ENCODE measurements around the gene DFFB. TPM values are rescaled to one million over a fixed set of nuclear protein-coding genes. Genes with fewer than 3 reads are reported as not detected.

DFFB gene
- total RNA-seq, 1 donor from 2014 or later = 15.8 TPM

DNA sequence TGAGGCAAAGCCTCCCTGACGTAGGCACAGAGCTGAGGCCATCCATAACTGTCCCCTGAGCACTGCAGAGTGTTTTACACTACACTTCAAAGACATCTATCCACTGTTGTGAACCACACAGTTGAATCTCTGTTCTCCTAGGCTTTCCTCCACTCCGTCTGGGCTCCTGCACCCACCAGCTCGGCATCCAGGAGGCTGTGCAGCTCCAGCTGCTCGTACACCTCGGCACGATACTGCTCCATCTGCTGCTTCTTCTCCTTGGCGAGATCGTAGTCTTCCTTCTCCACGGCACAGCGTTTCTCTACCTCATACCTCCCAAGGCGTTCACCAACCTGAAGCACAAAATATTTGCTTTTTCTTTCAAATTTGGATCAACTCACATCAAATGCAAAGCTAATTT lies 18.5 kb upstream of the DFFB start:
- Mint-ChIP-seq H3K27ac (no peak overlapping the region), H3K4me1 (ENCODE audit: low read depth) (no peaks in the 10 kb centered on the region), H3K27me3 (ENCODE audit: insufficient read depth) (no peaks in the 10 kb centered on the region), H3K4me3 (no peak overlapping the region), H3K9me3 (peaks cover 7% of the 10 kb centered on the region), H3K36me3 (ENCODE audit: low read depth) (peaks cover 67% of the 10 kb centered on the region)
- no peak for DNase-seq (ENCODE audit: low spot score)
- intact Hi-C loops (cut with micrococcal nuclease) = no loop called here

DNA sequence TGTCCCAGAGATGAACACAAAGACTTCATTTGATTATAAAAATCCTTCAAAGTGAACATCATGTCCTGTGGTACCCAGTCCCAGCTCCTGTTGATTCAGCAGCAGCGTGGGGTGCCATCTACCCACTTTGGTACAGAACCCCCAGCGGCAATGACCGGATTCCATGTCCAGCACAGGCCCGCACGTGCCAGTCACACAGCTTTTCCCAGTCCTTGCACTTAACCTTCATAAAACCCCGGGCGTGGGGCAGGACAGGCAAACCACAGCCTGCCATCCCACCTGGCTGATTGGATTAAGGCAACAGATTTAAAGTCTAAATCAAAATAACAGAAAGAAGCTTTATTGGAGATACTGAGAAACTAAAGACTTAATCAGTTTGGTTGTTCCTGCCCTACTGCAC lies 15.8 kb upstream of the DFFB start:
- no peak overlapping the region for H3K27ac Mint-ChIP-seq
- H3K27me3 Mint-ChIP-seq (ENCODE audit: insufficient read depth) = no peaks in the 10 kb centered on the region
- intact Hi-C loops (cut with micrococcal nuclease) = no loop called here
- no peaks in the 10 kb centered on the region for H3K4me1 Mint-ChIP-seq (ENCODE audit: low read depth)
- no peak overlapping the region for H3K4me3 Mint-ChIP-seq
- no peak for DNase-seq (ENCODE audit: low spot score)
- peaks cover 61% of the 10 kb centered on the region for H3K36me3 Mint-ChIP-seq (ENCODE audit: low read depth)
- H3K9me3 Mint-ChIP-seq = peaks cover 7% of the 10 kb centered on the region

DNA sequence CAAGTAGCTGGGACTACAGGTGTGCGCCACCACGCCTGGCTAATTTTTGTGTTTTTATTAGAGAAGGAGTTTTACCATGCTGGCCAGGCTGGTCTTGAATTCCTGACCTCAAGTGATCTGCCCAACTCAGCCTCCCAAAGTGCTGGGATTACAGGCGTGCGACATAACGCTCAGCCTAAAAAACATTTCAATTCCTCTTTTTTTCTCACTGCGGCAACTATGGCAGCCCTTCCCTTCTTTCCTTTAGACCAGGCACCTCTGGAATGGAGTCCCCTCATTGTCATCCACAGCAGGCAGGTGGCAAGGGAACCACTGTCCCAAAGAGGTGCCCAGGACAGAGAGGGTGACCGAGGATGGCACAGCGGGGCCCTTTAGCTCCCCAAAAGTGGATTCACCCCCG lies 14.4 kb upstream of the DFFB start:
- H3K4me1 Mint-ChIP-seq (ENCODE audit: low read depth) = no peaks in the 10 kb centered on the region
- H3K9me3 Mint-ChIP-seq = no peaks in the 10 kb centered on the region
- peaks cover 52% of the 10 kb centered on the region for H3K36me3 Mint-ChIP-seq (ENCODE audit: low read depth)
- no peak overlapping the region for H3K27ac Mint-ChIP-seq
- no peaks in the 10 kb centered on the region for H3K27me3 Mint-ChIP-seq (ENCODE audit: insufficient read depth)
- intact Hi-C loops (cut with micrococcal nuclease) = no loop called here
- no peak overlapping the region for H3K4me3 Mint-ChIP-seq
- DNase-seq (ENCODE audit: low spot score) = no peak

DNA sequence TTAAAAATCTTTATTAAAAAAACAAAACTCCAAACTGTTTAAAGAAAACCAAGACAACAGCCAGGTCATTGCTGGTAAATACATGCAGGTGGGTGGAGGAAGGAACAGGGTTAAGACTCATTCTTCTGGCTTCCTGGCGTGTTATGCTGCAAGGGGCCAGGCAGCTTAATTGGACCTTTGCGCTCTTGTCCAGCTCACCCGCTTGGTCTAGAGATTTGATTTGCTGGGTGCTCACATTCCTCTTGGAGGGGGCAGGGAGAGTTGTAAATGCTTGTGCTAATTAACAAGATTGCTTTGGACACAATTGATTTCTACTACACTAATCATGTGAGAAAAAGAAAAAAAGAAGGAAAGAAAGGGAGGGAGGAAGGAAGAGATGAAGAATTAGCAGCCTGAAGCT lies 10.7 kb upstream of the DFFB start:
- Mint-ChIP-seq H3K4me1 (ENCODE audit: low read depth) (no peaks in the 10 kb centered on the region), H3K36me3 (ENCODE audit: low read depth) (peaks cover 31% of the 10 kb centered on the region), H3K27ac (no peak overlapping the region), H3K9me3 (no peaks in the 10 kb centered on the region), H3K4me3 (no peak overlapping the region), H3K27me3 (ENCODE audit: insufficient read depth) (no peaks in the 10 kb centered on the region)
- intact Hi-C loops (cut with micrococcal nuclease) = no loop called here
- no peak for DNase-seq (ENCODE audit: low spot score)

DNA sequence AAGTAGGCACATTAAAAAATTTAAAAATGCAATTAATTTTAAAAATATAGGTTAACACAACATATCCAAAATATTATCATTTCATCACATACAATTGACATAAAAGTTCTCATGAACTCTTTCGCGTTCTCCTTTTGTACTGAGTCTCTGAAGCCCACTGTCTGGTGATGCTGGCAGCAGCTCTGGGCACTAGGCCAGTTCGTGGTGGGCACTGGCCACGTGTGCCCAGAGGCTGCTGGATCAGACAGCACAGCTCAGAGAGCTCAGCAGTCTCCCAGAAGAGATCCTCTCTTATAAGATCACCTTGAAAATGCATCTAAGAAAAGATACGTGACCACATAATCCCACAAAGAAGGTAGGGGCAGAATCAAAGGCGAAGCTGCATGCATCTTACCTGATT lies 10.2 kb upstream of the DFFB start:
- Mint-ChIP-seq H3K36me3 (ENCODE audit: low read depth) (peaks cover 28% of the 10 kb centered on the region), H3K9me3 (no peaks in the 10 kb centered on the region), H3K4me1 (ENCODE audit: low read depth) (no peaks in the 10 kb centered on the region), H3K4me3 (no peak overlapping the region), H3K27ac (no peak overlapping the region), H3K27me3 (ENCODE audit: insufficient read depth) (no peaks in the 10 kb centered on the region)
- DNase-seq (ENCODE audit: low spot score) = no peak
- intact Hi-C loops (cut with micrococcal nuclease) = no loop called here

DNA sequence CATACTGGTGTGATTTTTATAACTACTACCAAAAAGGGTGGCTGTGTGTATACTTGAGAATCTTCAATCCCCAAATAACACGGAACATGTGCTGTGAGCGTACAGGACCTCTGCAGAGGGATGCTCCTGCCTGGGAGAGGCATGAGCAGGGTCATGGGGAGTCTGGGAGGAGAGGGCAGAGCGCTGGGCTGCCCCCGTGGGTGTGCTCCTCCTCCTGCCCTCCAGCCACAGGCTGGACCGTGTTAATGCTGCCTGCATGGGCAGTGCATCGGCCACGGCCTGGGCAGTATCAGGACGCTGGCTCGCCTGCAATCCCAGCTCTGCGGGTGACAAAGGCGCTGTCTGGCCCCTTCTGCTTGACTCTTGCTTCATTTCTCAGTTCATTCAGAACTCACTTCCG lies 6.4 kb upstream of the DFFB start:
- Mint-ChIP-seq H3K4me3 (no peak overlapping the region), H3K9me3 (no peaks in the 10 kb centered on the region), H3K36me3 (ENCODE audit: low read depth) (peaks cover 13% of the 10 kb centered on the region), H3K4me1 (ENCODE audit: low read depth) (peaks cover 4% of the 10 kb centered on the region), H3K27me3 (ENCODE audit: insufficient read depth) (no peaks in the 10 kb centered on the region), H3K27ac (no peak overlapping the region)
- intact Hi-C loops (cut with micrococcal nuclease) = no loop called here
- no peak for DNase-seq (ENCODE audit: low spot score)

DNA sequence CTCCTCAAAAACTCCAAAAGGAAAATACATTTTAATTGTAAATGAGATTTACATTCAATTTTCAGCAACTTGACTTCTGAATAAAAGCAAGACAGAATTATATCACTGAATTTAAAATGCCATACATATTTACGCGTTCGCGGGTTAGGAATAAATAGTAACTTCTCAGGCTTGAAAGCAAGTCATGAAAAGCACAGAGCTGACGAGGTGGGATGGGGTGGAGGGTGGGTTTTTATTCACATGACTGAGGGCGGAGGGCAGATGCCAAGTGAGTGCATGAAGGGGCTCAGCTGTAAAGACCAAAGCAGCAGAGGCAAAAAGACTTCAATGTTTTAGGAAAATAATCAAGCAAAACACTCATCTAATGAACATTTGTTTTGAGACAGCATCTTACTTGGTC lies 6.0 kb upstream of the DFFB start:
- no peak overlapping the region for H3K27ac Mint-ChIP-seq
- H3K9me3 Mint-ChIP-seq = no peaks in the 10 kb centered on the region
- intact Hi-C loops (cut with micrococcal nuclease) = no loop called here
- H3K36me3 Mint-ChIP-seq (ENCODE audit: low read depth) = peaks cover 13% of the 10 kb centered on the region
- H3K27me3 Mint-ChIP-seq (ENCODE audit: insufficient read depth) = no peaks in the 10 kb centered on the region
- peaks cover 8% of the 10 kb centered on the region for H3K4me1 Mint-ChIP-seq (ENCODE audit: low read depth)
- DNase-seq (ENCODE audit: low spot score) = no peak
- no peak overlapping the region for H3K4me3 Mint-ChIP-seq

DNA sequence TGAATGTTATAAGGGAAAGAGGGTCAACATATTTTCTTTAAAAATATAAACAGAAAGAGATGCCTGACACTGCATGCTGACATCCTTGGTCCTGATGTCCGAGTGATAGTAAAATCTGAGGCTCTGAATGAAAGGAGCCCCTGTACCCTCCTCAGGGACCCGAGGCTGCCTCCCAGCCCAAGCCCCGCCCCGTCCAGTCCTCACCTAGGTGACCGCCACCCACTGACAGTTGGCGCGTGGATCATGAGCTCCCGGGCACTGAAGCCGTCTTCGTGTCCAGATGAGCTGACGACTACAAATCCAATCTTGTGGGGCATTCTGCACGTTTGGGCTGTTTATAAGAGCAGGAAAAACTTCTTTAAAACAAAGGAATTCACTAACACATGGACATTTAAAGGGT lies 5.2 kb upstream of the DFFB start:
- no peak overlapping the region for H3K27ac Mint-ChIP-seq
- DNase-seq (ENCODE audit: low spot score) = no peak
- H3K9me3 Mint-ChIP-seq = no peaks in the 10 kb centered on the region
- H3K4me3 Mint-ChIP-seq = no peak overlapping the region
- H3K27me3 Mint-ChIP-seq (ENCODE audit: insufficient read depth) = no peaks in the 10 kb centered on the region
- peaks cover 10% of the 10 kb centered on the region for H3K36me3 Mint-ChIP-seq (ENCODE audit: low read depth)
- intact Hi-C loops (cut with micrococcal nuclease) = no loop called here
- H3K4me1 Mint-ChIP-seq (ENCODE audit: low read depth) = peaks cover 10% of the 10 kb centered on the region

DNA sequence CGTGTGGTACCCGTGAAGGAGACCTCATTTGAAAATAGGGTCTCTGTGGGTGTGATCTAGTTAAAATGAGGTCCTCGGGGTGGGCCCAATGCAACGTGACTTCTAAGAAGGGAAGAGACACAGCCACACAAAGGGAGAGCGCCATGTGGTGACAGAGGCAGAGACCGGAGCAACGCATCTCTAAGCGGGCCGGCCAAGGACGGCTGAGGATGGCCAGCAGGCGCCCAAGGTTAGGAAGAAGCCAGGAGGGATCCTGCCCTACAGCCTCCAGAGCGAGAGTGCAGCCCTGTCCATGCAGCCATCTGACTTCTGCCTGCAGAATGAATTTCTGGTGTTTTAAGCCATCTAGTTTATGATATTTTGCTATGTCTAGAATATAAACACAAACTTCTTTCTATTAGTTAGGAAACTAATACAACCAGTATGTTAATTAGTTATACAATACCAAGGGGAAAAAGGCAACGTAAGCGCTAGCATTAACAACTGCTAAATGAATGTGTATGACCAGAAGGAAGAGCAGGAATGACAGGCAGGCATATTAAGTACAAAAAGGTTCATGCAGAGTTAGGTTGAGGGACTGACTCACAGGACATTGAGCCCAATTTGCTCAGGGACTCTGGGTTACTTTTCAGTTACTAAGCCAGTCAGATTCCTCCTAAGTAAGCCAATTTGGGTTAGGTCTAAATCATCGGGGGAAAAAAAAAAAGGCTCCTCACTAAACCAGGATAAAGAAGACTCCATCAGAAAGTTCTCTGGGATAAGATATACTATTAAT lies 4.4 kb upstream of the DFFB start:
- H3K27ac Mint-ChIP-seq = no peak overlapping the region
- no peak overlapping the region for H3K4me3 Mint-ChIP-seq
- DNase-seq (ENCODE audit: low spot score) = no peak
- H3K9me3 Mint-ChIP-seq = no peaks in the 10 kb centered on the region
- H3K36me3 Mint-ChIP-seq (ENCODE audit: low read depth) = peaks cover 9% of the 10 kb centered on the region
- intact Hi-C loops (cut with micrococcal nuclease) = no loop called here
- H3K4me1 Mint-ChIP-seq (ENCODE audit: low read depth) = peaks cover 10% of the 10 kb centered on the region
- H3K27me3 Mint-ChIP-seq (ENCODE audit: insufficient read depth) = no peaks in the 10 kb centered on the region

DNA sequence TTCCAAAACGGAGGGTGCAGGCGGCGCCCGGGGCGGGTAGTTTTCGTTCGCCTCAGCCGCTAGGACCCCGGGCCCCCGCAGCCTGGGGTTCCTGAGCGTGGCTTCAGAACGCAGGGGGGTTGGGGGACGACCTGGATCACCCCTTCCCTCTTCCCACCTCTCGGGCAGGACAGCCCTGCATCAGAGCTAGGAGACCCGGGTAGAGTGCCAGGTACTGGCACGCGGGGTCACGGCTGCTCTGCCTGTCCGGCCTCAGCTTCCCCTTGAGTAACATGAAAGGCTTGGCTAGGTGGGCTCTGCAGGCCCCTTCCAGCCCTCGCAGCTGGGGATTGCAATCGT lies 484 bp downstream of the DFFB start:
- H3K27ac Mint-ChIP-seq = no peak overlapping the region

DNA sequence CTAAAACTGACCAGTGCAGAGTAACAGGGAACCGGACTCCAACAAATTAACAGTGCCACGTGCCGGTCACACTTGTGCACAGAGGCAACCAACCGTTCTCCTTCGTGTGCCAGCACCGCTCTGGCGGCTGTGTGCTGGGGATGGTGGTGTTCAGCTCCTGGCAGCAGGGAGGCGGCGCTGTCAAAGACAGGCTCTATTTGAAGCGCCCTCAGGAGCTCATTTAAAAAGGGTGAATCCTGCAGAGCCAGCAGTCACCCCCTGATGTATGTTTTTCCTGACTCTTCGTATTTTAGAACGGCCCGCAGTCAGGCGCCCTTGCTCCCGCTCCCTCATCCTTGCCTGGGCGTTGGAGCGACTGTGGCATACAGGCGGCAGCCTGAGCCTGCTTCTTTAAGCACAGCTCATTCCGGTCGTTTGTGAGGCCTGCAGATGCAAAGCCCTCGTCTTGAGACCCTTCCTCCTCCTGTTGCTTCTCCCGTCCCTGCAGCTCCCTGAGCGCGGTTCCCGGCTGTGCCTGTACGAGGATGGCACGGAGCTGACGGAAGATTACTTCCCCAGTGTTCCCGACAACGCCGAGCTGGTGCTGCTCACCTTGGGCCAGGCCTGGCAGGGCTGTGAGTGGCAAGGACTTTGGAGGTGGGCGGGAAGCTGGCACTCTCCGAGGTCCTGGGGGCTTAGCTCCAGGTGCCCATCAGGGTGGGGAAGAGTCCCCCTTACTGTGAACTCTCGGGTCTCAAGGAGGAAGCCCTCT lies 1.1 kb downstream of the DFFB start:
- no peak for DNase-seq (ENCODE audit: low spot score)
- Mint-ChIP-seq H3K27me3 (ENCODE audit: insufficient read depth) (no peaks in the 10 kb centered on the region), H3K36me3 (ENCODE audit: low read depth) (peaks cover 1% of the 10 kb centered on the region), H3K9me3 (no peaks in the 10 kb centered on the region), H3K27ac (no peak overlapping the region), H3K4me3 (peak overlapping the region; percentile 94), H3K4me1 (ENCODE audit: low read depth) (peaks cover 15% of the 10 kb centered on the region)
- intact Hi-C loops (cut with micrococcal nuclease) = no loop called here

More for the DNA sequence above, 484 bp downstream of the DFFB start:
- Mint-ChIP-seq H3K4me3 (peak overlapping the region; percentile 94), H3K4me1 (ENCODE audit: low read depth) (peaks cover 15% of the 10 kb centered on the region), H3K36me3 (ENCODE audit: low read depth) (peaks cover 1% of the 10 kb centered on the region), H3K9me3 (no peaks in the 10 kb centered on the region), H3K27me3 (ENCODE audit: insufficient read depth) (no peaks in the 10 kb centered on the region)
- no peak for DNase-seq (ENCODE audit: low spot score)
- intact Hi-C loops (cut with micrococcal nuclease) = loop anchor here (1.0 kb wide), 5 partner anchors 43 to 207 kb away; partner anchors contain the start of genes C1orf174, LRRC47, SMIM1 and WRAP73

DNA sequence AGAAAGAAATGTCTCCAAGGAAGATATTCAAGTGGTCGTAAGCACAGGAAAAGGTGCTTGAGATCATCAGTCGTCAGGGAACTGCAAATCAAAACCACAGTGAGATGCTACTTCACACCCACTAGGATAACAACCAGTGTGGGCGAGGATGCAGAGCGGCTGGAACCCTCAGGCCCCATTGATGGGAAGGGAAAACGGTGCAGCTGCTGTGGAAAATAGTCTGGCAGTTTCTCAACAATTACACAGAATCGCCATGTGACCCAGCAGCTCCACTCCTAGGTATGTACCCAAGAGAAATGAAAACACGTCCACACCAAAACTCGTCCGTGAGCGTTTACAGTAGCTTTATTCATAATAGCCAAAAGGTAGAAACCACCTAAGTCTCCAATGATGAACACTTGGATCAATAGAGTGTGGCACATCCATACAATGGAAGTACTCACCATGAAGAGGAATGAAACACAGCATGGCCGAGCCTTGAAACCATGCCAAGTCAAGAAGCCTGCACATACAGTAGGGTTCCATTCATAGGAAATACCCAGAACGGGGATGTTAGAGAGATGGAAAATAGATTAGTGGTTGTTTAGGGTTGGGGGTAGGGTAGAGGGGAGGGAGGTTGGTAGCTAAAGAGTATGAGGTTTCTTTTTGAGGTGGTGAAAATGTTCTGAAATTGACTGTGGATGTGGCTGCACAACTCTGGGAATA lies 6.1 kb downstream of the DFFB start:
- intact Hi-C loops (cut with micrococcal nuclease) = no loop called here
- Mint-ChIP-seq H3K9me3 (peaks cover 2% of the 10 kb centered on the region), H3K27ac (no peak overlapping the region), H3K4me1 (ENCODE audit: low read depth) (peaks cover under 1% of the 10 kb centered on the region), H3K36me3 (ENCODE audit: low read depth) (peaks cover 4% of the 10 kb centered on the region), H3K4me3 (no peak overlapping the region), H3K27me3 (ENCODE audit: insufficient read depth) (no peaks in the 10 kb centered on the region)
- DNase-seq (ENCODE audit: low spot score) = no peak

DNA sequence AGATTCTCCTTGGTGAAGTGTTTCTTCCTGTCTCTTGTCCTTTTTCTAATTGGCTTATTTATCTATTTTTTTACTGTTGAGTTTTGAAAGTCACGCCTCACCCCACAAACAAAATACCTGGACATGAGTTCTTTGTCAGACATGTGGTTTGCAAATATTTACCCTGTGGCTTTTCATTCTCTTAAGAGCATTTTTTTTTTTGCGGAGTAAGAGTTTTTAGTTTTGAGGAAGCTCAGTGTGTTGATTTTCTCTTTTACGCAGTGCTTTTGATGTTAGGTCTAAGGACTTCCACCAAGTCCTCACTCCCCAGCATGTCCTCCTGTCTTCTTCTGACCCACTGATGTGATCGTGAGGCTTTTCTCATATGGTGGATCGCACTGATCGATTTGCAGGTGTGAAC lies 7.6 kb downstream of the DFFB start:
- DNase-seq (ENCODE audit: low spot score) = no peak
- Mint-ChIP-seq H3K27me3 (ENCODE audit: insufficient read depth) (no peaks in the 10 kb centered on the region), H3K36me3 (ENCODE audit: low read depth) (peaks cover 10% of the 10 kb centered on the region), H3K4me3 (no peak overlapping the region), H3K9me3 (peaks cover 6% of the 10 kb centered on the region), H3K27ac (no peak overlapping the region), H3K4me1 (ENCODE audit: low read depth) (no peaks in the 10 kb centered on the region)
- intact Hi-C loops (cut with micrococcal nuclease) = no loop called here
